ENCODE measurements around the gene RAB15.

Gene RAB15

GRCh38 chr14:65000898-65001591, 28.9 kb upstream of the RAB15 start:
- H3K4me3 ChIP-seq (ENCODE audit: low read length): no peak overlapping the region
- peak; percentile 63 for DNase-seq (ENCODE audit: low read depth)
- no peak for TF ChIP-seq CTCF (conservative IDR thresholded peaks at IDR 0.05; ENCODE audit: low read length)

GRCh38 chr14:64998455-64998931, 26.4 kb upstream of the RAB15 start:
- no peak for TF ChIP-seq CTCF (conservative IDR thresholded peaks at IDR 0.05; ENCODE audit: low read length)
- DNase-seq (ENCODE audit: low read depth): peak; percentile 23
- no peak overlapping the region for H3K4me3 ChIP-seq (ENCODE audit: low read length)

GRCh38 chr14:64997108-64997794, 25.1 kb upstream of the RAB15 start:
- no peak for TF ChIP-seq CTCF (conservative IDR thresholded peaks at IDR 0.05; ENCODE audit: low read length)

GRCh38 chr14:64995291-64995690, 23.2 kb upstream of the RAB15 start:
- TF ChIP-seq CTCF (conservative IDR thresholded peaks at IDR 0.05; ENCODE audit: low read length): no peak
- no peak overlapping the region for H3K4me3 ChIP-seq (ENCODE audit: low read length)
- no peak for DNase-seq (ENCODE audit: low read depth)

More at GRCh38 chr14:64997108-64997794, 25.1 kb upstream of the RAB15 start:
- no peak overlapping the region for H3K4me3 ChIP-seq (ENCODE audit: low read length)
- DNase-seq (ENCODE audit: low read depth): no peak

- no peak overlapping the region for H3K4me3 ChIP-seq (ENCODE audit: low read length)
- no peak for TF ChIP-seq CTCF (conservative IDR thresholded peaks at IDR 0.05; ENCODE audit: low read length)
- no peak for DNase-seq (ENCODE audit: low read depth)
Observed at GRCh38 chr14:64994540-64994939, 22.4 kb upstream of the RAB15 start.

- no peak for TF ChIP-seq CTCF (conservative IDR thresholded peaks at IDR 0.05; ENCODE audit: low read length)
- H3K4me3 ChIP-seq (ENCODE audit: low read length): no peak overlapping the region
- no peak for DNase-seq (ENCODE audit: low read depth)
Observed at GRCh38 chr14:64993266-64993930, 21.3 kb upstream of the RAB15 start.
